HG03565 (cell line): ENCODE results near the gene KCNH8.

ENCODE experiments used
- ATAC-seq: cut with Tn5 transposase; IDR thresholded peaks from one replicate; pipeline ENCODE4 v1.9.1; 2021; ENCODE audit warnings: mild to moderate bottlenecking, moderate library complexity; ENCODE audit not compliant: unreplicated experiment

Gene KCNH8

DNA sequence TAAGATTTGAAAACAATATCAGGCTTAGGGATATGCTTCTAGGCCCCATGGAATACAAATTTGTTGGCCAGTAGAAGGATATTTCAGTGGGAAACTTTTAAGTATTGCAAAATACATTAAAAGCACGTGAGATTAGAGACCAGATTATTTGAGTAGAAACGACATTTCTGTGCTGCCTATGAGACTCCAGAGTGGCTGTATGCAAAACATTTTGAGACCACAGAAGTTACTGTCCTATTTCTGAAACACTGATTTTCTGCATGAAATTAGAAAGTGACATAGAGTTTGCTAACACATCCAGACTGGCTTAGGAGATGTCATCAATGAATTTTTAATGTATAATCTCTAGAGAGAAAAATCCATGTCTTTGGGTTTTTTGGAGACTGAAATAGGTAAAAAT lies 99.8 kb downstream of the KCNH8 start:
- ATAC-seq: no peak

DNA sequence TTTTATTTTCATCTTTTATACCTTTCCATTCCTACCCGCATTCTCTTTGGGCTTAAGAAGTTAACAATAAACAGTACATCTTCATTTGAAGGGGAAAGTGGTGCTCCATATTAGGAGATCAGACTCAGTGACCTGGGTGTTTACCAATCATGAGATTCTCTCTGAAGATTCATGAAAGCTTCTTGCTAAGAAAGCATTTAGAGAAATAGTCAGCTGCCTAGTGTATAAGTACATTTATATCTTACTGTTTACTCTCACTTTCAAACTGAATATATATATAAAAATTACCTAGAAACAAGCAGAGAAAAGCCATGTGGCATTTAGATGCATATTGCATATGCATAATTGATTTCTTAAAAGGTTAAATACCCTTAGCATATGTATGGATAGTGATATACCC lies 100.5 kb downstream of the KCNH8 start:
- no peak for ATAC-seq

DNA sequence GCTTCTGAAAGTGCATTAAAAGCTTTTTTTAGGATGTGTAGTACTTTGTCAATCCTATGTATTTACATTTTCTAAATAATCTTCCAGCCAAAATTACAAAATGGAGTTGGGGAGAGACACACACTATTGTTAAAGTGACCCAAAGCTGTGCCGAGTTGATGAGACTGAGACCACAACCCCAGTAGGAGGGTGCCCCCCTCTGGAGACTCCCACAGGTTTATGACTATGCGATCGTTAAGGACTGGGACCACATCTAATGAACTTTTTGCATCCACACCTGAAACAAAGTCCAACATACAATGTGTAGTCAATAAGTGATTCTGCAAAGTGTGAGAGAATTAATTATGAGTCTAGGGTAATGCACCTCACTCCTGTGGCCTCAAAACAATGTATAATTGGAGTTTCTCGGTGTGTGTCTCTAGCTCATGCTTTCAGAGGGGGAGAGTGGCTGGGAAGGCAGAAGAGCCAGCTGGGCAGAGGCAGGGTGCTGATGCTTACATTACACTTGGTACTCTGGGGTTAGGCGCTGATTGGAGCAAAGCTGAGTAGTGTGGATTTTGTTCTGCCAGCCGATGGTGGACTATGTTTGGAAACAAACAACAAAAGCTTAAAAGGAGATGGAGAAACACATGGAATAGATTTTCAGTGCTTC lies 102.8 kb downstream of the KCNH8 start:
- no peak for ATAC-seq

DNA sequence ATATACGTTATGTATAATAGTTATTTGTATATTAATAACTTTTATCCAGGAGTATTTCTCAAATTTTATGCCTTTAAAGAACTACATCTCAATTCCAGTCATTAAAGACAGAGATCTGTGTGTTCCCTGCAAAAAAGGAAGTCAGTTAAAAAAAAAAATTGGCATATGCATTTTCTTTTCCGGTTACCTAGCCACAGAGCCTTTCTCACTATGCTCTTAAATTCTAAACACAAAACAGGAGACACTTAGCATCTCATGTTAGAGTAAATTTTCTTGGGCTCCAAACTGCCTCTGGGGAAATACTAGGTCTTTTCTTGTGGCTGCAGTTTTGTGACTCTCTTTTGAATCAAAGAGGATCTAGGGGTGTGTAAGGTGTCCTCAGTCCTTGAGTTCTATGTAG lies 105.9 kb downstream of the KCNH8 start:
- ATAC-seq: no peak

DNA sequence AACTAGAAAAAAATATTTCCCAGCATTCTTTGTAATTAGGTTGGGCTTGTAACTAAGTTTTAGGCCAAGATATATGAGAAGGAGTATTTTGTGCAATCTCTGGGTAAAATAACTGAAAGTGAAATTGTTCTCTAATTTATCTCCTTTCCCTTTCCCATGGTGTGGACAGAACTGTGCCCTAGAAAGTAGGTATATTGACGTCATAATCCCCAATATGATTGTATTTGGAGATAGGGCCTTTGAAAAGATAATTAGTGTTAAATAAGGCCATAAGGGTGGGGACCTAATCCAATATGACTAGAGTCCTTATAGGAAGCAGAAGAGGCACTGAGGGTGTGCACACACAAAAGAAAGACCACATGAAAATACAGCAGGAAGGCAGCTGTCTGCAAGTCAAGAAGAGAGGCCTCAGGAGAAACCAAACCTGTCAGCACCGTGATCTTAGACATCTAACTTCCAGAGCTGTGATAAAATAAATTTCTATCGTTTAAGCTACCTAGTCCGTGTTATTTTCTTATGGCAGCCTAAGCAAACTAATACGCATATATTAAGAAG lies 106.6 kb downstream of the KCNH8 start:
- no peak for ATAC-seq

DNA sequence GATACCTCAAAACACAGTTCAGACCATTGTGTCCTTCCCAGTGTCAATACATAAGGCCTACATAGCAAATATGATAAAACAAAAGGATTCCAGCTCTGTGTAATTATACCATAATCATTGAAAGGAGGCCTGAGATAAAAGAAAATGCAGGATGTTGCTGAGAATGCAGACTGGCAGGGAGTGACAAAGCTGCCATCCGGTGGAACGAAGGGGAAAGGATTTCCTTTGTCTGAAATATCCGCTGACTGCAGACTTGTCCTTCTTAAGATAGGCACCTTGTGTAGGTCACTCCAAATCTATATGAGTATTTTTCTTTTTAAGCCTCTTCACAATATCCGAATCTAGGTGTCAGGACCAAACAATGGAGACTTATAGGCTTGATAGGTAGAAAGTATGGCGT lies 108.0 kb downstream of the KCNH8 start:
- no peak for ATAC-seq

DNA sequence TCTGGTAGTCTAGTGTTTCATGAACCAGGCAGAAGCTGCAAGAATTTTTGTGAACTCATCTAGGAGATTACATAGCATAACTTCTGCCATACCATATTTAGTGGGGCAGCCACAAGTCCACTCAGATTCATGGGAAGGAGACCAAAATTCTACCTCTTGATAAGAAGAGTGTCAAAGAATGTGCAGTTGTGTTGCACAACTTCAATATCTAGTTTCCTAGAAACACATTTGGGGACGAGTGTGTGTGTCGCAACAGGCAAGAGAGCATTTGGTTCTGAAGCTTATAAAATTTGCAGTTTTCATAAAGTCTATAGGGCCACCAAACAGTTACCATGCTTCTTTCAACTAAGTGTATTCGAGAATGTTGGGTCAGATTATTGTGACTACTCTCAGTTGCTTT lies 115.3 kb downstream of the KCNH8 start:
- ATAC-seq: no peak

DNA sequence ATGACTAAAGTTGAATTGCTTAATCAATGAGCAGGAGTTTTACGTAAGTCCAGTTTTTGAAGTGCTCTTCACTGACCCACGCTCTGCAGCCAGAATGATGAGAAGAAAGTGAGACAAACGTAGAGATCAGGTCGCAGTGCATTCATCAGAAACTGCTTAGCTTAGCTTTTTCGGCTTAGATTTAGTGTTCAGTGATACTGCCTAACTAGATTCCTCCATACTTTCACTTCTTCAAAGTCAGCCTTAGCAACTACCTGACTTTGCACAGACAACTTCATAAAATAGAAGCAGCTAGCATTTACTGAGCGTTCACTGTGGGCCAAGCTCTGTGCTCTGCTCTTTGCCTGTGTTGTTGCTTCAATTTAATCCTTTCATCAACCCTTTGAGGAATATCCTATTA lies 116.1 kb downstream of the KCNH8 start:
- no peak for ATAC-seq

DNA sequence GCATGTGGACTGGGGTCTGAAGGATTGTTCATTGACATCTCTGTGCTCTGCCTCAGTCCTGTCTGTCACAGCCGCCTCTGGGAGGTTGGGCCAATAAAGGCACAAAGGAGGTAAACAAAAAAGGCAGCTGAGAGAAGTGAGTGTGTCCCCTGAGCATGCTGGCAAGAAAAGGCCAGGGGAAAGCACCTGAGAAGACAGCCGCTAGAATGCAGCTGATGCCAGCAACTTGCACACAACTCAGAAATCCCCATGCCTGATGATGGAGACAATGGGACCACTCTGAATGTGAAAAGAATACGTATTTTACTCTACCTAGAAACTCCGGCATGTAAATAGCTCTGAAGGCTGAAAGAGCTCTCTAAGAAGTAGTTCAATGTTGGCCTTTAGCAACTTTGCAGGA lies 118.7 kb downstream of the KCNH8 start:
- ATAC-seq: no peak

DNA sequence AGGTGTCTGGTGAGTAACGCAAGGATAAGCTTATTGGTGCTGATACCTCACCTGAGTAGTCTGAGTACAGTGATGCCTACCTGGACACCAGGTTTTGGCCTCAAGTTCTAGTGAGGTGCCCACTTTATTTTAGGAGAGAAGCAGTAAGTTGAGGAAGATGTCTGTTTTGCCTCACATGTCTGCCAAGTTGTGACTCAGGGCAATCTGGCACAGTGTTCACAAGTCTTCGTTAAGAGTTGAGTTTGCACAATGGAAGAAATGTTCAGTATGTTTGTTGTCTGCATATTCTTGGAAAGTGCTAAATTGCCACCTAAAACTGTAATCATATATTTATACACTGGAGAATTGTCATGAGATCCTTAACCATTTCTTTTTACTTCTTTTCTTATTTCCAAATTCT lies 122.2 kb downstream of the KCNH8 start:
- no peak for ATAC-seq

DNA sequence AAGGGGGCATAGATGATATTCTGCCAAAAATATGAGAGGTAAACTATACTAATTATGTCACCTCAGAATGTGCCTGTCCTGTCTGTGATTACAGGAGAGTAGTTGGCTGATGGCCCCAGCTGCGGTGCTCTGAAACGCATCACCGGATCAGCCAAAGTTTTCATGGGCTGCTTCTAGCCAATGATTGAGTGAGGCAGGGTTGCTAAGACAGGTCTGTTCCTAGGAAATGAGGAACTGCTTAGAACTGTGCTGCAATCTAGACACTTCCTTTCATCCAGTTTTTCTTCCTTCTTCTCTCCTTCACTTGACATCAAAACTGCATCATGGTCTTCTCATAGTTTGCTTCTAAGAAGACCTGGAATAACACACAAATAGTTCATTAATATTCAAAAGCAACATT lies 124.0 kb downstream of the KCNH8 start:
- no peak for ATAC-seq

DNA sequence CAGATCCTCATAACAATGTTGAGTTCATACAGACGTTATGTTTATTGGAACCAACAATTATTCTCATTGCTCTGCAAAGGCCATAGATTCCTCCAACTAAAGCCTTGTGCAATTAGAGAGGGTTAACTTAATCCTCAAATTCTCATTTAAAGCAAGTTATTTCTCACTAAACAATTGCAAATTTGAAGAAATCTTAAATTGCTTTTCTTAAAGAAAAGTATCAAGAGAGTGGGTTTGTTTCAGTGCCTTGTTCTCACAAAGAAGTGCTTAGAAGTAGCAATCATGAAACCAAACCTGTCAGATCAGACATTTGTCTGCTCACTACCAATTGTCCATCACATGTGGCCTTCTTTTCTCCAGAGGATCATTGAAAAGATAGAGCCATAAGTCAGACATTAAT lies 124.8 kb downstream of the KCNH8 start:
- no peak for ATAC-seq

DNA sequence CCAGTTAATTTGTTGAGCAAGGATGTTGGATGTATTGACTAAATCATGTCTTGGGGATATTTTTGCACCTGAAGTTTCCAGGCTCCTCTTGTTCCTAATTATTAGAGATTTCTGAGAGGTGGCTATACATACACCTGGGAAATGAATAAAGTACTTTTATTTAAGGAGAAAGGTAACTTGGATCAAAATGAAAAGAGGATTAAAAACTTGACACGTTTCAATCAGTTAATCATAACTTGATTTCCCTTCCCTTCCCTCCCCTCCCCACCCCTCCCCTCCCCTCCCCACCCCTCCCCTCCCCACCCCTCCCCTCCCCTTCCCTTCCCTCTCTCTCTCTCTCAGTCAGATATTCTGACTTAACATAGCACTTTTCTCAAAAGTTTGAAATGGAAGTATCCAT lies 126.3 kb downstream of the KCNH8 start:
- ATAC-seq: no peak

DNA sequence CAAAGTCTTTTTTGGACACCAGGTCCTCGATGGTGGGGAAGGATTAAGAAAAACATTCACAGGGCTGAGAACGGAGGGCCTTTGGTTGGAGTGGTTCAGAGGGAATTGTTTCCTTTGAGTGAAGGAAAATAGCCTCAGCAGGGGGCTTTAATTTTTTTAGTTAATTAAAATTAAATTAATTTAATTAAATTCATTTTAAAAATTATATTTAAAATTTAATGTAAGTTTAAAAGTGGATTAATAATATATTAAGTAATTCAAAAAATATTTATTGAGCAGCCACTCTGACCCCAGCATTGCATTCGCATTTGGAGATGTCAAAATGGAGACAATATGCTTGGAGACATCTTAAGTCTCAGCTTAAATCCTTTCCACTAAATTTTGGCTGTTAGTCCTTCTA lies 136.7 kb downstream of the KCNH8 start:
- no peak for ATAC-seq

DNA sequence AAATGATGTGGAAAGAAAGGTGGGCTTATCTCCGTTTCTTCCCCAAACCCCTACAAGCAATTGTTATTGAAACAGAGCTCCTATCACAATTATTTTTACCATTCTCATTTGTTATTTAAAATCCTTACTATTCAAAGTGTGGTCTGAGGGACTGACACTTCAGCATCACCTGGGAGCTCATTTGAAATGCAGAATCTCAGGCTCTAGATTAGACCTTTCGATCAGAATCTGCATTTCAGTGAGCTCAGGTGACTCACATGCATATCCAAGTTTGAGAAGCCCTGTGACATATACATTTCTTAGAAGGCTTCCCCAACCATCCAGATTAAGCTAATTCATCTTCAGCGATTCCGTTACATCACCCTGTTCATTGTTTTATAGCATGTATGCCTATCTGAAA lies 145.0 kb downstream of the KCNH8 start:
- ATAC-seq: no peak

DNA sequence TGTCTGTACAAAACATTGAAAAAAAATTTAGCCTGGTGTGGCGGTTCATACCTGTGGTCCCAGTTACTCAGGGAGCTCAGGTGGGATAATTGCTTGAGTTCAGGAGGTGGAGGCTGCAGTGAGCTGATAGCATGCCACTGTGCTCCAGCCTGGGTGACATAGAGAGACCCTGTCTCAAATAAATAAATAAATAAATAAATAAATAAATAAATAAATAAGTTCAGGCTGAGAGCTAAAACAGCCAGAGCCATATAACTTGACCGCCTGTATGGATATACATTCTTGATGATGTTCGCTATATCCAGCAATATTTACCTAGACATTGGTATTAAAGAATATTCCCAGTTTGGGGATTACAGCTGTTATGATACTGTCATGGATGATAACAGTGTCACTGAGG lies 146.9 kb downstream of the KCNH8 start:
- ATAC-seq: no peak

DNA sequence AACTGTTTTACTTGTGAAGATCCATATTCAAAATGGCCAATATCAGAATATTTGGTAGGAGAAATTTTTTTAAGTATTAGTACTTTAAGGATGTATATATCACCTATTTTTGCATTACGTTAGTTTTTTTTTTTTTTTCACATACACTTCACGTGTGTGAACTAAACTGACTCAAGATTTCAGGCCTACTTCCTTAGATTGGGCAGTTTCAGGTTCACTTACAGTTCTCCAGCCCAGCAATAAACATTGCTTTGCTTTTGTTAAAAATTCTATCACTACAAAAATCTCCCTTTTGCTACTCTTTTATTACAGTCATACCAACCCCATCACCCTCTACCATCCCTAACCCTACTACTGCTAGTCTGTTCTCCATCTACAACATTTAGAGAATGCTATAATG lies 183.6 kb downstream of the KCNH8 start:
- ATAC-seq: no peak

DNA sequence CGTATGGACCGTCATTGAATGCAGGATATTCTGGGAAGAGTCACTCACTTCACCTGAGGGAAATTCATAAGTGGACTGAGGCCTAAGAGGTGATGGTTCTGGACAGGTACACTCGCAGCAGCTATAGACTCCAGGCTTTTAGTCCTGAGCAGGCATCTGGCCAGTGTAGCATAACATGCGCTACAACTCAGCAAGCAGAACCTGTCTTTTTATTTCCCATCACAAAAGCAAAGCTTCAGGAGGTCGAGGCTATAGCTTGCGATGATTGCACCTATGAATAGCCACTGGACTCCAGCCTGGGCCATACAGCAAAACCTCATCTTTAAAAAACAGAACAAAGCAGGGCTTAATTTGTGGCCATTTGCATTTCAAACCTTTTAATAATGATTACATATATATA lies 185.8 kb downstream of the KCNH8 start:
- no peak for ATAC-seq

DNA sequence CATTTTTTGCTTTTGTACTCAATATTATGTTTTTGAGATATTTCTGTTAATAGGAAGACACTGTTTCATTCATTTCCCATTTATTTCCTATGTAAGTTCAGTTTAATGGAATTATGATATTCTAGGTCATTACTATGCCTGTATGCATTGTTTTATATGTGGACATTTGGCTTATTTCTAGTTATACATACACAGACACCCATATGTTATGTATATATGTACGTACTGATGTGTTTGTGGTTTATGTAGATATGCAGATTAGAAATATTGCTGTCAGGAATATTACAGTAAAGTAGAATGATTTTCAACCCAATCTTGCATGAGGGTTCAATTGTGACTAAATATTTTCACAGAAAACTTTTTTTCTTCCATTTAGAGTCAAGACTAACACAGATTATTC lies 190.5 kb downstream of the KCNH8 start:
- no peak for ATAC-seq

DNA sequence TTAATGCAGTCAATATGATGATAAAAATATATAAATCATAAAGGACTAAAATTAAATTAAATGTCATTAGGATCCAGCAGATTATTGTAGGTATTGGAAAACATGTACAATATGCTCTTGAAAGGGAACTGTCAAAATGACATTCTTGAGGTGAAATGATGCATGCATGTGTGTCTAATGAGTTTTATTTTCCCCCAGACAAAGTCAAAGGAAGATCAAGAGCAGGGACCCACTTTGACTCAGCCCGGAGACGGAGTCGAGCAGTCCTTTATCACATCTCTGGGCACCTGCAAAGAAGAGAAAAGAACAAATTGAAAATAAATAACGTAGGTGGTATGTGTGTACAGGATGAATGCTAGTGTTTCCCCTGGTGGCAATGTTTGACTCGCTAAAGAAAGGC lies 194.1 kb downstream of the KCNH8 start:
- ATAC-seq: no peak

DNA sequence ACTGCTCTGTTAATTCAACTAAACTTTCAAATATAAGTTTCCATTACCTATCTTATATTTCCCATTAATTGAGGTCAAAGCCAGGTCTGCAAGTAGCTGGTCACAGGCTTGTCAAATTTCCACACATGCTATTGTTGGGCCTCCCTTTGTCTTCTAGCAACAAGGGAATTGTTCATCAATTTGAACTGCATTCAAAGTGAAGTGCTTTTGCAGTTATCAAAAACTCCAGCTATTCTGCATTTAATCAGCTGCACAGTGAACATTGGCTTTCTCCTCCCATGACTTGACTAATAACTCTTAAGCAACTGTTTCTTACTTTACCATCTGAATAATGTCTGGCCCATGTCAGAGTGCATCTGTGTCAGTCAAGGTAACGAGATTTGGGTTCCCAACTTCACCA lies 198.4 kb downstream of the KCNH8 start:
- no peak for ATAC-seq

DNA sequence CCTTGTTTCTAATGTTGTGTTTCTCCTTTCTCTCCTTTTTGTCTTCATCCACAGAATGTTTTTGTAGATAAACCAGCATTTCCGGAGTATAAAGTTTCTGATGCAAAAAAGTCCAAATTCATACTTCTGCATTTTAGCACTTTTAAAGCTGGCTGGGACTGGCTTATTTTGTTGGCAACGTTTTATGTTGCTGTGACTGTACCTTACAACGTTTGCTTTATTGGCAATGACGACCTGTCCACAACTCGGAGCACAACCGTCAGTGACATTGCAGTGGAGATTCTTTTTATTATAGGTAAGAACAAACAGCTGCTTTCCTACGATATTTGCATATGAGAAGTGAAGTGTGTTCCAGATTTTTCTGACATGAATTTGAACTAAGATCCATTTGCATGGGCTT lies 199.4 kb downstream of the KCNH8 start:
- ATAC-seq: no peak

DNA sequence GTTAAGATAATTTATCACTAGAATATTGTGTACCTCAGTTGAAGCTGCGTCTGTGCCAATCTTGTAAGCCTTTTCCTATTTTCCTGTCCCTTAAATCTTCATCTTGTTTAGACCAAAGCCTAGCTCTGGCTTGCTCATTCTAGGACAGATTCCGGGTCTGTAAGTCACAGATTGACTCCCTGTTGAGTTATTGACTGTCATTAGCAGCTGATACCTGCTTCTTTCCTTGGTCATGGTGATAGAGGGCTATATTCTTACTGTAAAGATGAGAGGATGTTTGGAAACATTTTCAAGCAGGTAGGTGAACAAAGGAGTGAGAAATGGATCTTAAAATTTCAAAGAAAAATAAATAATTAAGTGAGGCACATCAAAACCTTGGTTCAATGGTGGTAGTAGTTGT lies 200.2 kb downstream of the KCNH8 start:
- no peak for ATAC-seq
